Measurements from ENCODE around the gene CCR6.
"Not testable (repeated sequence)": the region's sequence is repeated elsewhere in the genome, so short reads cannot be mapped to it uniquely, and the experiment has no call there.

CCR6 gene

DNA sequence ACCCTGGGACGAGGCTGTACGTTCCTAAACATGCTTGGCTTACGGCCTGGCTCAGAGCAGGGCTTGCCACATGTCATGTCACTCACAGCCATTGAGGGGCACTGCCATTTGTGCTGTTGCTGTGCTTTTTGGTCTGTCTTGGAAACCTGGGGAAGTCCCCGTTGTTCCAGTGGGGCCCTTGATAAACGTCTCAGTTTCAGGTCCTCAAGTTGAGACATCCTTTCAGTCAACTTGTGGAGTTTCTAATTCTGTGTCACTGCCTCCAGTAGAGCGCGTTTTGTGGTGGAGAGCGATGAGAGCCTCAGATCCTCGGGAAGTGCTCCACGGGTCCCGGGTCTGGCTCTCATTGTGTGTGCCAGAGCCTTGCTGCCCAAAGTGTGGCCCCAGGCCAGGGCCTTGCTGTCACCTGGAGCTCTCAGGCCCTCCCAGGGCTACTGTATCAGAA lies 43.0 kb upstream of the CCR6 start:
- peaks cover 30% of the 10 kb centered on the region for H3K4me1 ChIP-seq (ENCODE audit: low read length)
- H4K20me1 ChIP-seq (ENCODE audit: insufficient read depth, low read length): no peaks in the 10 kb centered on the region
- no peak overlapping the region; the same call in 1 of the 2 replicates for H3K9ac ChIP-seq (ENCODE audit: low read length)
- H3K9me3 ChIP-seq (ENCODE audit: insufficient read depth, low read length): no peaks in the 10 kb centered on the region
- H3K79me2 ChIP-seq (ENCODE audit: low read length): no peaks in the 10 kb centered on the region
- H3K4me2 ChIP-seq (ENCODE audit: low read length): peak overlapping the region; percentile 68
- no peak for TF ChIP-seq EZH2phosphoT487 (IDR thresholded peaks at IDR 0.05; ENCODE audit: low read depth)
- TF ChIP-seq, protein P1, sequence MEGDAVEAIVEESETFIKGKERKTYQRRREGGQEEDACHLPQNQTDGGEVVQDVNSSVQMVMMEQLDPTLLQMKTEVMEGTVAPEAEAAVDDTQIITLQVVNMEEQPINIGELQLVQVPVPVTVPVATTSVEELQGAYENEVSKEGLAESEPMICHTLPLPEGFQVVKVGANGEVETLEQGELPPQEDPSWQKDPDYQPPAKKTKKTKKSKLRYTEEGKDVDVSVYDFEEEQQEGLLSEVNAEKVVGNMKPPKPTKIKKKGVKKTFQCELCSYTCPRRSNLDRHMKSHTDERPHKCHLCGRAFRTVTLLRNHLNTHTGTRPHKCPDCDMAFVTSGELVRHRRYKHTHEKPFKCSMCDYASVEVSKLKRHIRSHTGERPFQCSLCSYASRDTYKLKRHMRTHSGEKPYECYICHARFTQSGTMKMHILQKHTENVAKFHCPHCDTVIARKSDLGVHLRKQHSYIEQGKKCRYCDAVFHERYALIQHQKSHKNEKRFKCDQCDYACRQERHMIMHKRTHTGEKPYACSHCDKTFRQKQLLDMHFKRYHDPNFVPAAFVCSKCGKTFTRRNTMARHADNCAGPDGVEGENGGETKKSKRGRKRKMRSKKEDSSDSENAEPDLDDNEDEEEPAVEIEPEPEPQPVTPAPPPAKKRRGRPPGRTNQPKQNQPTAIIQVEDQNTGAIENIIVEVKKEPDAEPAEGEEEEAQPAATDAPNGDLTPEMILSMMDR (IDR thresholded peaks at IDR 0.05; ENCODE audit: low read depth, low read length): peak; percentile 56
- H3K27ac ChIP-seq (ENCODE audit: low read length): peak overlapping the region; percentile 13
- H3K36me3 ChIP-seq (replicated peaks; ENCODE audit: low read depth, low read length): no peaks in the 10 kb centered on the region
- peaks cover 41% of the 10 kb centered on the region for H3K27me3 ChIP-seq (ENCODE audit: low read depth, low read length)
- H2AFZ ChIP-seq (ENCODE audit: low read depth, low read length): no peak overlapping the region
- peak overlapping the region; percentile 53; the same call in 1 of the 2 replicates for H3K4me3 ChIP-seq (ENCODE audit: low read length)

DNA sequence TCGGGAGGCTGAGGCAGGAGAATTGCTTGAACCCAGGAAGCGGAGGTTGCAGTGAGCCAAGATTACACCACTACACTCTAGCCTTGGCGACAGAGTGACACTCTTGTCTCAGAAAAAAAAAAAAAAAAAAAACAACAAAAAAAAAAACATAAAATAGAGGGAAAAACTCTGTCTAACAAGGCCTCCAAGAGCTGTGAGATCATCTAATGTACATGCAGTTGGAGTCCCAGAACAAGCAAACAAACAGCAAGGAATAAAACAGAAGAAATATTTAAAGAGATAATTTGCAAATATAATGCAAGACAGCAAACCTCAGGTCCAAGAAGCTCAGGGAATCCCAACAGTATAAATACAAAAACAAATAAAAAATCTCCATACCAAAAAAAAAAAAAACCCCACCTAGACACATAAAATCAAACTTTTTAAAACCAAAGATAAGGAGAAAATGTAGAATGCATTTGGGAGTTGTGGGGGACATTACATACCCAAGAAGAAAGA lies 35.0 kb upstream of the CCR6 start:
- Histone ChIP-seq H3K4me1 (ENCODE audit: low read length) (peaks cover 31% of the 10 kb centered on the region), H3K9me3 (ENCODE audit: insufficient read depth, low read length) (no peaks in the 10 kb centered on the region), H3K27ac (ENCODE audit: low read length) (no peak overlapping the region)

DNA sequence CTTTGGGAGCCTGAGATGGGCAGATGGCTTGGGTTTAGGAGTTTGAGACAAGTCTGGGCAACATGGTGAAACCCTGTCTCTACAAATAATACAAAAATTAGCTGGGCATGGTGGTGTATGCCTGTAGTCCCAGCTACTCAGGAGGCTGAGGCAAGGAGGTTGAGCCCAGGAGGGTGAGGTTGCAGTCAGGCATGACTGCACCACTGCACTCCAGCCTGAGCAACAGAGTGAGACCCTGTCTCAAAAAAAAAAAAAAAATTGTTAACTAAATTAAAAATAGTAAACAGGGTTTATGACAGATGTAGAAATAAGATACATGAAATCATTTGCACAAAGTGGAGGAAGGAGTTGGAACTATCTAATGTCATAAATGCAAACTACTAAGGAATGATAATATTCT lies 34.2 kb upstream of the CCR6 start:
- H3K27ac ChIP-seq (ENCODE audit: low read length); H2AFZ ChIP-seq (ENCODE audit: low read depth, low read length); H4K20me1 ChIP-seq (ENCODE audit: insufficient read depth, low read length); H3K79me2 ChIP-seq (ENCODE audit: low read length); H3K4me2 ChIP-seq (ENCODE audit: low read length); H3K9me3 ChIP-seq (ENCODE audit: insufficient read depth, low read length); H3K27me3 ChIP-seq (ENCODE audit: low read depth, low read length); H3K36me3 ChIP-seq (replicated peaks; ENCODE audit: low read depth, low read length); H3K9ac ChIP-seq (ENCODE audit: low read length); H3K4me3 ChIP-seq (ENCODE audit: low read length): not testable (repeated sequence)
- peaks cover 38% of the 10 kb centered on the region for H3K4me1 ChIP-seq (ENCODE audit: low read length)

More for the DNA sequence above, 35.0 kb upstream of the CCR6 start:
- Histone ChIP-seq H3K27me3 (ENCODE audit: low read depth, low read length) (no peaks in the 10 kb centered on the region), H2AFZ (ENCODE audit: low read depth, low read length) (no peak overlapping the region), H3K4me2 (ENCODE audit: low read length) (no peak overlapping the region), H3K36me3 (replicated peaks; ENCODE audit: low read depth, low read length) (no peaks in the 10 kb centered on the region), H3K9ac (ENCODE audit: low read length) (no peak overlapping the region), H3K79me2 (ENCODE audit: low read length) (no peaks in the 10 kb centered on the region), H3K4me3 (ENCODE audit: low read length) (no peak overlapping the region), H4K20me1 (ENCODE audit: insufficient read depth, low read length) (no peaks in the 10 kb centered on the region)
- TF ChIP-seq EZH2phosphoT487 (IDR thresholded peaks at IDR 0.05; ENCODE audit: low read depth): no peak
- TF ChIP-seq, protein P1 (IDR thresholded peaks at IDR 0.05; ENCODE audit: low read depth, low read length): no peak

DNA sequence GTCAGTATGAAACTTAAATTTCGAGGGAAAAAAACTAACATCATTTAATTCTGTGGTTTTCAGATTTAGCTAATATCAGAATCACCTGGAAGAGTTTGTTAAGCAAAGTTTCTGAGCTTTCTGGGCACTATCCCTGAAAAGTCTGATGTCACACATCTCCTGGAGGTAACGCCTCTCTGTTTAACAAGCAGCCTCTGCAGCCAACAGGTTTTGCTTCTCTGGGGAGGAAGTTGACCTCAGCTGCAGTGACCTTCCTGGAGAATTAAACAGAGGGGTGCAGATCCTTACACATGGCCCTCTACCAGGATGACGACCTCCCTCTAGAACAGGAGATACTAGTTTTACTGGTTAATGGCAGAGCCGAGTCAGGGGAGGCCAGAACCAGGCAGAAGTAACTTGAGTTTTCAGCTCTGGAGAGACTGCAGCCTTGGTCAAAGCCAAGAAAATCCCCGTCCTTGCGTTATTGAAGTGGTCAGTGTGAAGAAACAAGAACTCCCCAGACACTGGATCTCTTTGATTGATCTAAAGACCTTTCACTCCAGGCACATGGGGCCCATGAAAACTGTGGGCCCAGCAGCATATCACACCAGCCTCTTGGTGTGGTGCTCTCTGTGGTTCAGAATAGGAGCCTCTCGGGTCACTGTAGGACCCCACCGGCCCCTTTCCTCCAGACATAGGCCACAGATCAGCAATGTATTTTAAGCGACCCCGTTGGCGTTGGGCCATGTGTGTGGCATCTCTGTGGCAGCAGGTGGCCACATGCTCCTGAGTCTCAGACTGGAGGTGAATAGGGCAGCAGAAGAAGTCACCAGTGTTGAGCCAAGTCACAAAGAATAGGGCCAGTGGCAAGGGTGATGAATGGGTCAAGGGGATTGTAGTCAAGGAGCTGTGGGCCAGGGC lies 33.4 kb upstream of the CCR6 start:
- Histone ChIP-seq H3K79me2 (ENCODE audit: low read length) (no peaks in the 10 kb centered on the region), H3K36me3 (replicated peaks; ENCODE audit: low read depth, low read length) (no peaks in the 10 kb centered on the region), H3K4me3 (ENCODE audit: low read length) (no peak overlapping the region), H2AFZ (ENCODE audit: low read depth, low read length) (no peak overlapping the region), H3K27me3 (ENCODE audit: low read depth, low read length) (peaks cover 5% of the 10 kb centered on the region; the same call in 1 of the 2 replicates), H3K9ac (ENCODE audit: low read length) (no peak overlapping the region), H3K4me1 (ENCODE audit: low read length) (peaks cover 46% of the 10 kb centered on the region), H3K9me3 (ENCODE audit: insufficient read depth, low read length) (no peaks in the 10 kb centered on the region), H3K4me2 (ENCODE audit: low read length) (no peak overlapping the region), H3K27ac (ENCODE audit: low read length) (no peak overlapping the region), H4K20me1 (ENCODE audit: insufficient read depth, low read length) (no peaks in the 10 kb centered on the region)
- TF ChIP-seq, protein P1 (IDR thresholded peaks at IDR 0.05; ENCODE audit: low read depth, low read length): no peak
- TF ChIP-seq EZH2phosphoT487 (IDR thresholded peaks at IDR 0.05; ENCODE audit: low read depth): no peak
